Breast epithelium (tissue), 4 donors: Measurements from ENCODE around the gene TBCK. TPM values are rescaled to one million over a fixed set of nuclear protein-coding genes. Genes with fewer than 3 reads are reported as not detected.

Source experiments
- DNase-seq, 2 donors: peaks; one replicate each; pipeline ENCODE4 v3.0.0-alpha.2; 2019; ENCODE audit warnings: low spot score in 2 of 2
- H3K27ac ChIP-seq, 2 donors: fragments of 200-600 bp; sonication (generic) in 1 of 2; one replicate each; pipeline ENCODE4 v1.5.1; 2016 to 2019; ENCODE audit warnings: mild to moderate bottlenecking in 1 of 2
- H3K27me3 ChIP-seq, 2 donors: fragments of 200-600 bp; sonication (generic) in 1 of 2; one replicate each; pipeline versions ENCODE4 v1.5.1 to v1.6.0; 2017 to 2019; ENCODE audit warnings: control low read depth in 1 of 2, mild to moderate bottlenecking in 1 of 2
- H3K36me3 ChIP-seq: fragments of 200-600 bp; one replicate; pipeline ENCODE4 v1.5.1; 2019
- H3K4me1 ChIP-seq, 2 donors: fragments of 200-600 bp; sonication (generic); one replicate each; pipeline ENCODE4 v1.5.1; 2016 to 2019; ENCODE audit warnings: control low read depth in 1 of 2
- H3K4me3 ChIP-seq, 3 donors: fragments of 200-600 bp; sonication (generic); 1 replicate in 2 of 3; 2 replicates in 1 of 3; pipeline ENCODE4 v1.5.1; 2016 to 2019; ENCODE audit warnings: mild to moderate bottlenecking in 3 of 3, moderate library complexity in 2 of 3
- H3K9me3 ChIP-seq, 2 donors: fragments of 200-600 bp; sonication (generic) in 1 of 2; one replicate each; pipeline ENCODE4 v1.5.1; 2016 to 2019; ENCODE audit warnings: control low read depth in 1 of 2
- CTCF ChIP-seq, 3 donors: fragments of 450-650 bp; IDR thresholded peaks; one replicate each; pipeline ENCODE4 v1.5.1; 2016 to 2017; ENCODE audit warnings: antibody characterized with exemption in 3 of 3, mild to moderate bottlenecking in 3 of 3, moderate library complexity in 3 of 3
- POLR2A ChIP-seq: fragments of 450-650 bp; IDR thresholded peaks from one replicate; pipeline ENCODE4 v1.6.1; 2016; ENCODE audit warnings: antibody characterized with exemption, mild to moderate bottlenecking, moderate library complexity
- POLR2AphosphoS5 ChIP-seq, 3 donors: sonication (generic); formaldehyde crosslinking; IDR thresholded peaks; one replicate each; pipeline ENCODE4 v1.6.1; 2017; ENCODE audit warnings: antibody characterized with exemption in 3 of 3
- intact Hi-C: fragments of 100-400 bp; cut with DNase I; formaldehyde crosslinking; loops from one replicate; pipeline ENCODE4 v1.15.1; 2023; ENCODE audit warnings: low total_unique reads
- total RNA-seq, 3 donors: library from RNA; depleted of rRNA; stranded (reverse); fragments of >200 nt; gene quantifications; one replicate each; pipeline ENCODE4 v1.1.0, GENCODE V29; 2016

The TBCK gene
- total RNA-seq, 3 donors from 2014 or later = 46.9 to 82.3 (median 57.0) TPM

- H3K9me3 ChIP-seq = peaks cover 0 to 5% of the 10 kb centered on the region in 2 donors
- intact Hi-C loops = no loop called here
- H3K4me1 ChIP-seq = no peaks in the 10 kb centered on the region
- DNase-seq = no peak
- no peak overlapping the region for H3K27ac ChIP-seq
- TF ChIP-seq CTCF (IDR thresholded peaks at IDR 0.05) = no peak
- no peak for TF ChIP-seq POLR2AphosphoS5 (IDR thresholded peaks at IDR 0.05)
- H3K36me3 ChIP-seq = no peaks in the 10 kb centered on the region
- no peak overlapping the region for H3K4me3 ChIP-seq
- no peaks in the 10 kb centered on the region for H3K27me3 ChIP-seq
These were observed 155.4 kb downstream of the TBCK start for GRCh38 chr4:106160560-106160959.

DNA sequence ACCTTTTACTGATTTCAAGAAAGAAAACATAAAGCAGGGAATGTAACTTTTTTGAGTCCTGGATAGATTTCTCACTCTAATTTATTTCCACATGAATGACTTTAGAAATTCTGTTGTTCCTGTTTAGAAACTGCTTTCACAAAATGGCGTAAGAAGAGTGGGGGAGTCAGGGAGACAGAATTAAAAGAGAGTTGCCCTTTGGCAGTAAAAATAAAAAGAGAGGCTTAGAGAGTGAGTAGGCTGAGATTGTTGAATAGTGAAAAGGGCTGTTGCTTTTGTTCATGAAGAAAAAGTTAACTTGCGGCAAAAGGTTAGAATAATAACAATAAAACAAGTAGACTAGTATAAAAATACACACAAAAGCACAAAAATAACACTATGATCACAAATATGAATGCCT is 166.1 kb downstream of the TBCK start:
- intact Hi-C loops = no loop called here

DNA sequence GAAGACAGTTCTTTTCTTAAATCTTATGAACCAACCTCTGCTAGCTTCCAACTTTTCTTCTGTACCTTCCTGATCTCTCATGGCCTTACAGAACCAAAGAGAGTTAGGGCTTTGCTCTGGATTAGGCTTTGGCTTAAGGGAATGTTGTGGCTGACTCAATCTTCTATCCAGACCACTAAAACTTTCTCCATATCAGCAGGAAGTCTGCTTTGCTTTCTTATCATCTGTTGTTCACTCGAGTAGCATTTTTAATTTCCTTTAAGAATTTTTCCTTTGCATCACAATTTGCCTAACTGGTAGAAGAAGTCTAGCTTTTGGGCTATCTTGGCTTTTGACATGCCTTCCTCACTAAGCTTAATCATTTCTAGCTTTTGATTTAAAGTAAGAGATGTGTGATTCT is 167.0 kb downstream of the TBCK start:
- TF ChIP-seq POLR2A (no peak), POLR2AphosphoS5 (IDR thresholded peaks at IDR 0.05) (no peak), CTCF (IDR thresholded peaks at IDR 0.05) (no peak)
- no peaks in the 10 kb centered on the region for H3K27me3 ChIP-seq
- H3K4me1 ChIP-seq = no peaks in the 10 kb centered on the region
- no peaks in the 10 kb centered on the region for H3K36me3 ChIP-seq
- peaks cover 0 to 8% of the 10 kb centered on the region in 2 donors for H3K9me3 ChIP-seq
- no peak overlapping the region for H3K4me3 ChIP-seq
- intact Hi-C loops = no loop called here
- H3K27ac ChIP-seq = no peak overlapping the region
- DNase-seq = no peak

More for the DNA sequence above, 166.1 kb downstream of the TBCK start:
- TF ChIP-seq CTCF (IDR thresholded peaks at IDR 0.05) (no peak), POLR2AphosphoS5 (IDR thresholded peaks at IDR 0.05) (no peak)
- H3K27me3 ChIP-seq = no peaks in the 10 kb centered on the region
- H3K36me3 ChIP-seq = no peaks in the 10 kb centered on the region
- H3K4me3 ChIP-seq = no peak overlapping the region
- no peaks in the 10 kb centered on the region for H3K4me1 ChIP-seq
- H3K27ac ChIP-seq = no peak overlapping the region
- DNase-seq = no peak
- peaks cover 0 to 8% of the 10 kb centered on the region in 2 donors for H3K9me3 ChIP-seq

DNA sequence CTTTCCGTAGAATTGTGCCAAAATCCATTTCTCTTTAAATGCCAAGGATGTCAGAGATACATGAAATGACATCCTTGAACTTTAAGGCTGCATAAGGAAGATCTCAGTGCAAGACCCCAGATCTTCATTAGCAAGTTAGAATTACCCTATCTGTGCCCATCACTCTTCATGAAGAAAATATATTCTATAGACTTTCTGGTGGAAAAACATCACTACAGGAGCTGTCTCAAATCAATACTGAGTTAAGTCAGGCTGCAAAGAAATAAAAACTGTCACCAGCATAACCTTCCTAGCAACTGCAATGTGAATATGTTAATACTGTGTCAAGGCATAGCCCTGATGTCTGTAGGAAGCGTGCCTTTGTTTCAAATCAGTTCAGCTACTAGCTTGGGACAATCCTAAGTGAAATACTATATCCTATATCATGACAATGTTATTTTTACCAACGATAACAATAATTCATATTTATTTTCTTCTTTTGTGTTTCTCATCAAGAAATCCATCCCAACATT is 173.3 kb downstream of the TBCK start:
- Histone ChIP-seq H3K27ac (no peak overlapping the region), H3K4me1 (no peaks in the 10 kb centered on the region), H3K27me3 (no peaks in the 10 kb centered on the region), H3K4me3 (no peak overlapping the region), H3K9me3 (peaks cover 0 to 8% of the 10 kb centered on the region in 2 donors), H3K36me3 (no peaks in the 10 kb centered on the region)
- intact Hi-C loops = no loop called here
- TF ChIP-seq POLR2A = no peak
- no peak for TF ChIP-seq POLR2AphosphoS5 (IDR thresholded peaks at IDR 0.05)
- no peak for TF ChIP-seq CTCF (IDR thresholded peaks at IDR 0.05)
- DNase-seq = no peak

DNA sequence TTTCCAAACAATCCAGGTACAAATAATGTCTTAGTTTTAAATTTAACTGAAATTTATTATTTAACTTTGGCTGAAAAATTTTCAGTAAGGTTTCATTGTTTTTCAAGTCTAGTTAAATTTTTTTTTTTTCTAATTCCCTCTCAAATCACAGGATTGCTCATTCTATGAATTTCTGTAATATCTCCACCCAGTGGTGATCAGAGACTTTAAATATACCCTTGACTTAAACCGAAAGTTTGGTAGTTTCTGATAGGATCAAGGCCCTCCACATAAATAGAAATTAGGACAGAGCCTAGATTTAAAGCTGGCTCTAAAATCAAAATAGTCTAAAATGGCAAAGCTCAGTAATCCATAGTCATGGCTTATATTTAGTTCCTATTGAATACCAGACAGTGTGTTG is 175.4 kb downstream of the TBCK start:
- no peak overlapping the region for H3K4me3 ChIP-seq
- no peaks in the 10 kb centered on the region for H3K36me3 ChIP-seq
- no peaks in the 10 kb centered on the region for H3K27me3 ChIP-seq
- no peaks in the 10 kb centered on the region for H3K4me1 ChIP-seq
- TF ChIP-seq POLR2A (no peak), CTCF (IDR thresholded peaks at IDR 0.05) (no peak), POLR2AphosphoS5 (IDR thresholded peaks at IDR 0.05) (no peak)
- no peak for DNase-seq
- no peaks in the 10 kb centered on the region for H3K9me3 ChIP-seq
- intact Hi-C loops = no loop called here
- H3K27ac ChIP-seq = no peak overlapping the region
